ENCODE measurements around the gene ASIP.

The ASIP gene

DNA sequence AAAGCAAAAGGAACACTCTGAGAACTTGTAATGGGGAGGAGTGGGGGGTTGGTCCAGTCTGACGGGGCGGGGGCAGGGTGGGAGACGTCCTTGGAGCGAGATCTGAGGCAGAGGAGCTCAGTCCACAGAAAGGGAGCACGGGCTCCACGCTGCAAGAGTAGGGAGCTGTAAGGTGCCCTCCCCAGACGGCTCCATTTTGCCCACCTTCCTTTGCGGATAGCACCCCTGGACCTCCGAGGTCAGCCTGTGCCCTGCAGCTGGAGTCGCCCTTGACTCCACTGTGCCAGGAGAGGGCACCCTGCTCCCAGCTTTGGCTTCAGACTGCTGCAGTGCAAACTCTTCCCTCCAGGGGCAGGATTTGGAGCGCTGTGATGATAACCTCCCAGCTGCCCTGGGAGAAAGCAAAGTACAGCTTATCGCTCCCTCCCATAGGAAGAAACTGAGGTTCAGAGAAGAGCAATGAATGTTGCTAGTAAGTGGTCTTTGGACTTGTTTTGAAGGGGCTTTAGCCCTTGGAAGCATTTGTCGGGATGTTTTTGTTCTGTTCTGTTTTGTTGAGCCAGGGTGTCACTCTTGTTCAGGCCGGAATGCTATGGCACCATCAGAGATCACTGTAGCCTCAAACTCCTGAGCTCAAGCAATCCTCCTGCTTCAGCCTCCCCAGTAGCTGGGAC lies 71.5 kb downstream of the ASIP start:
- DNase-seq = peak; percentile 93

DNA sequence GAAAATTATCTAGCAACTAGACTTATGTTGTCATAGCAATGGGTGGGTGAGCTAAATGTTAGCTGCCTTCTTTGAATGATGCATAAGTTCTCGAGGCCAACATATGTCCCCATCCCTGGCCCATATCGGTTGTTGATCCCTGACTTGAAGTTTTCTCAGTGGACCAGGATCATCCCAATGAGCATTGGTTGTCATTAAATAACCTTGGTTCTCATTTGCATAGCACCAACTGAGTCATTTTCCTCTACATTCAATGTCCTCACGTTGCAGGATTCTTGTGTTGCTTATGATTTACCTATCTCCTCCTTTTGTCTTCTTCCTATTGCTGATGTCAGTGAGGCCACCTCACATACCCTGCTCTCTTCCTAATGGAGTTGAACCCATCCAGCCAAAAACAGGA lies 74.0 kb downstream of the ASIP start:
- DNase-seq = no peak

DNA sequence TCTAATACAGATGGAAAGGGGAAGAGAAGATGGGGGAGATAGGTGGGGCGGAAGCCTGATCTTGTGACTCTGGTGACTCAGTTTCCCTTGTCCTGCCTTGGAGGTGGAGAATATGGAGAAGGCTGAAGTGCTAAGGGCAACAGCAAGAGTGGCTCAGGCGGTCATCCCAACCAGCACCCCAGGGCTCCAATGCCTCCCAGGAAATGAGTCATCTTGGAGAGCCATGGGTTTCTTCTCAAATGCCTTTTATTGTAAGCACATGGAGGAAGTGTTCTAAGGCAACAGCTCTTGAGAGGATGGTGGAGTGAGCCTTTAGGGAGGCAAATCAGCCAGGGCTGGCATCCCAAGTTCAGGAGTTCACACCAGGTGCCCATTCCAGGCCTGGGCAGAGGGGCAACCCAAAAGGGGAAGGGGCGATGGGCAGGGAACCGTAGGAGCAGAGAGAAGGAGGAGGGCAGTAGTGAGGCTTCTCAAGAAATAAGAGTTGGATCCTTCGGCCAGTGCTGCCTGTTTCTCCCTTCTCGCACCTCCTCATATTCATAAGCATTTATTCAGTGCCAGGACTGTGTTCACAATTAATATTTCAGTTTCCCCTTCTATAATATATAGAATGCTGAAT lies 75.1 kb downstream of the ASIP start:
- DNase-seq = no peak

Measured in hematopoietic multipotent progenitor cell treated with erythropoietin and hydrocortisone succinate and interleukin-3 and kit ligand, for 8 days (in vitro differentiated cells).